B cell (primary cell): Measurements from ENCODE around the gene POLE. TPM values are rescaled to one million over a fixed set of nuclear protein-coding genes. Genes with fewer than 3 reads are reported as not detected.
A peak's percentile ranks its signal among the peaks of the same experiment; 100 is the strongest.

Experiments
- ATAC-seq: fragments of 200-7000 bp; cut with Tn5 transposase; one replicate; pipeline ENCODE4 v1.10.0; 2021; ENCODE audit warnings: low read depth, mild to moderate bottlenecking, moderate number of reproducible peaks, moderate library complexity
- CTCF ChIA-PET: fragments of 350-600 bp; sonication (Branson Sonifier 250); formaldehyde crosslinking; loops from one replicate; lab custom pipeline; 2021; ENCODE audit warnings: antibody characterized with exemption, inconsistent platforms; lab: Charles Lee
- POLR2A ChIA-PET: fragments of 350-600 bp; sonication (Branson Sonifier 250); formaldehyde crosslinking; loops from one replicate; lab custom pipeline; 2021; ENCODE audit warnings: antibody characterized with exemption; lab: Charles Lee
- DNase-seq: peaks from one replicate; pipeline ENCODE4 v3.0.0; 2013
- H2AFZ ChIP-seq: 2 replicates; pipeline ENCODE4 v1.6.1; 2012; ENCODE audit warnings: mild to moderate bottlenecking, low read depth, low read length; ENCODE audit not compliant: insufficient read depth, poor library complexity, severe bottlenecking
- H3K27ac ChIP-seq, 2 donors: 1 replicate in 1 of 2; 2 replicates in 1 of 2; pipeline ENCODE4 v1.5.1; 2012 to 2013; ENCODE audit warnings: low read length in 2 of 2, mild to moderate bottlenecking in 2 of 2, moderate library complexity in 1 of 2
- H3K27me3 ChIP-seq, 4 experiments: fragments of 200-600 bp in 1 of 4; sonication (generic) in 1 of 4; replicated peaks in 1 of 4; 1 replicate in 2 of 4; 2 replicates in 2 of 4; pipeline versions ENCODE4 v1.6.1 to v1.7.0; 2013 to 2016; ENCODE audit warnings: low read length in 3 of 4, mild to moderate bottlenecking in 2 of 4, mixed read lengths in 1 of 4, moderate library complexity in 1 of 4; ENCODE audit not compliant: insufficient read depth in 4 of 4, control insufficient read depth in 3 of 4; ENCODE audit errors: control extremely low read depth in 1 of 4
- H3K36me3 ChIP-seq, 2 experiments: replicated peaks in 1 of 2; 1 replicate in 1 of 2; 2 replicates in 1 of 2; pipeline versions ENCODE4 v1.6.1 to v1.7.1; 2013; ENCODE audit warnings: low read length in 1 of 2; ENCODE audit not compliant: insufficient read depth in 2 of 2, control insufficient read depth in 1 of 2; ENCODE audit errors: control extremely low read depth in 1 of 2, extremely low read depth in 1 of 2
- H3K4me1 ChIP-seq, 2 donors: fragments of 200-600 bp in 1 of 2; sonication (generic) in 1 of 2; 1 replicate in 1 of 2; 2 replicates in 1 of 2; pipeline versions ENCODE4 v1.5.1 to v1.6.1; 2013 to 2017; ENCODE audit warnings: low read length in 2 of 2; ENCODE audit not compliant: control insufficient read depth in 2 of 2, insufficient read depth in 2 of 2
- H3K4me2 ChIP-seq: replicated peaks from 2 replicates; pipeline ENCODE3; 2012; ENCODE audit warnings: mild to moderate bottlenecking, low read depth, low read length; ENCODE audit not compliant: poor library complexity, severe bottlenecking
- H3K4me3 ChIP-seq, 5 experiments: fragments of 200-600 bp in 1 of 5; sonication (generic) in 1 of 5; 1 replicate in 3 of 5; 2 replicates in 2 of 5; pipeline versions ENCODE4 v1.5.1 to v1.7.0; 2011 to 2016; ENCODE audit warnings: low read length in 4 of 5, mild to moderate bottlenecking in 4 of 5, low read depth in 2 of 5, control low read depth in 1 of 5, moderate library complexity in 1 of 5; ENCODE audit not compliant: insufficient read depth in 1 of 5; ENCODE audit errors: control extremely low read depth in 1 of 5, extremely low read depth in 1 of 5
- H3K79me2 ChIP-seq: fragments of 200-600 bp; sonication (generic); one replicate; pipeline ENCODE4 v1.6.0; 2016; ENCODE audit warnings: low read length; ENCODE audit not compliant: control insufficient read depth, insufficient read depth
- H3K9ac ChIP-seq: fragments of 200-600 bp; sonication (generic); 2 replicates; pipeline ENCODE4 v1.6.1; 2017; ENCODE audit warnings: mild to moderate bottlenecking, low read length, moderate library complexity
- H3K9me3 ChIP-seq, 3 donors: one replicate each; pipeline versions ENCODE4 v1.6.1 to v1.7.1; 2013; ENCODE audit warnings: low read length in 2 of 3; ENCODE audit not compliant: control insufficient read depth in 2 of 3, insufficient read depth in 1 of 3; ENCODE audit errors: control extremely low read depth in 1 of 3
- H4K20me1 ChIP-seq: 2 replicates; pipeline ENCODE4 v1.6.0; 2012; ENCODE audit warnings: mild to moderate bottlenecking, low read length; ENCODE audit not compliant: insufficient read depth, control insufficient read depth, poor library complexity, severe bottlenecking
- H3K27ac Mint-ChIP-seq: one replicate; pipeline ENCODE4 v1.8.0; 2021; ENCODE audit warnings: mixed read lengths
- H3K27me3 Mint-ChIP-seq: one replicate; pipeline ENCODE4 v1.8.0; 2021; ENCODE audit warnings: mixed read lengths
- H3K4me1 Mint-ChIP-seq: one replicate; pipeline ENCODE4 v1.8.0; 2021; ENCODE audit warnings: mixed read lengths
- H3K4me3 Mint-ChIP-seq: one replicate; pipeline ENCODE4 v1.8.0; 2021; ENCODE audit warnings: mixed read lengths
- H3K9me3 Mint-ChIP-seq: one replicate; pipeline ENCODE4 v1.8.0; 2022; ENCODE audit warnings: mixed read lengths; ENCODE audit not compliant: insufficient read depth
- EZH2 ChIP-seq: IDR thresholded peaks from 2 replicates; pipeline ENCODE4 v1.6.1; 2012; ENCODE audit warnings: borderline replicate concordance, low read depth, mild to moderate bottlenecking, moderate library complexity, low read length; ENCODE audit not compliant: insufficient read depth, poor library complexity, severe bottlenecking
- WGBS: methylation state at CpG from one replicate; pipeline ENCODE4 v1.1.5; 2013; ENCODE audit warnings: missing lambda C conversion rate; ENCODE audit not compliant: insufficient coverage; 5-methylcytosine and 5-hydroxymethylcytosine counted together
- intact Hi-C: fragments of 100-400 bp; cut with micrococcal nuclease; formaldehyde crosslinking; loops from one replicate; pipeline ENCODE4 v1.10.0; 2022
- polyA plus RNA-seq: library from polyadenylated mRNA; depleted of rRNA; stranded (reverse); fragments of >200 nt; gene quantifications from 2 replicates; pipeline ENCODE4 v1.2.3, GENCODE V29; 2012
- total RNA-seq, 2 donors: library from RNA; stranded (reverse); fragments of 120-200 nt in 1 of 2; gene quantifications; 1 replicate in 1 of 2; 2 replicates in 1 of 2; pipeline versions ENCODE4 v1.2.3 to v1.2.4, GENCODE V29; 2013 to 2022
- TF ChIP-seq, protein P1 (sequence below): fragments of 200-600 bp; IDR thresholded peaks from one replicate; pipeline ENCODE4 v1.8.0; 2022; ENCODE audit warnings: antibody characterized with exemption, mild to moderate bottlenecking

Gene POLE
- total and polyA plus RNA-seq, 2 donors (not counting 1 experiment from before 2014, with no cell fraction given), result 32.0 to 62.0 TPM

DNA sequence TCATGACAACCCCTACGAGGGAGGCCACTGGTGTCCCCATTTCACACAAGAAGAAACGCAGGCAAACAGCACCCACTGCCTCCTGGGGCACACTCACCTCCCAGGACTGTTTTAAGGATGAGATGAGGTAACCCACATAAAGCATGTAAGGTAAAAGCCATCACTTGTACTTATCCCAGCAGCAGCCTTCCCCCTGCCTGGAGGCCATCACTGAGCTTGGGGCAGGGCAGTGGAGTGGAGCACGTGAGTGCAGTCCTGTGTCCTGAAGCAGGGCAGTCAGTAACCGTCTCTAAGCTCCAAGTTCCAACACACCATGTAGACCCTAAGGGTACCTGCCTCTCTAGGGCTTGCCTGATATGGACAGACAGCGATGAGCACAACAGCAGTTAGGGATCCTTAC is 1.7 kb downstream of the POLE start:
- H3K9me3 Mint-ChIP-seq, result no peaks in the 10 kb centered on the region
- Histone ChIP-seq H3K27ac (no peak overlapping the region), H3K4me2 (peak overlapping the region; percentile 2), H3K4me1 (peaks cover 8 to 12% of the 10 kb centered on the region in 2 donors), H3K9me3 (no peaks in the 10 kb centered on the region), H3K4me3 (no peak overlapping the region), H4K20me1 (peaks cover 13% of the 10 kb centered on the region), H3K9ac (no peak overlapping the region), H3K27me3 (no peaks in the 10 kb centered on the region), H3K79me2 (peaks cover 50% of the 10 kb centered on the region), H3K36me3 (no peaks in the 10 kb centered on the region), H2AFZ (no peak overlapping the region)
- H3K4me1 Mint-ChIP-seq, result peaks cover 20% of the 10 kb centered on the region
- DNase-seq, result no peak
- 81% methylated on average over 3 of the region's 5 CpGs for WGBS
- no peaks in the 10 kb centered on the region for H3K27me3 Mint-ChIP-seq
- POLR2A ChIA-PET, result no interaction called here
- no peak for TF ChIP-seq EZH2
- TF ChIP-seq, protein P1, sequence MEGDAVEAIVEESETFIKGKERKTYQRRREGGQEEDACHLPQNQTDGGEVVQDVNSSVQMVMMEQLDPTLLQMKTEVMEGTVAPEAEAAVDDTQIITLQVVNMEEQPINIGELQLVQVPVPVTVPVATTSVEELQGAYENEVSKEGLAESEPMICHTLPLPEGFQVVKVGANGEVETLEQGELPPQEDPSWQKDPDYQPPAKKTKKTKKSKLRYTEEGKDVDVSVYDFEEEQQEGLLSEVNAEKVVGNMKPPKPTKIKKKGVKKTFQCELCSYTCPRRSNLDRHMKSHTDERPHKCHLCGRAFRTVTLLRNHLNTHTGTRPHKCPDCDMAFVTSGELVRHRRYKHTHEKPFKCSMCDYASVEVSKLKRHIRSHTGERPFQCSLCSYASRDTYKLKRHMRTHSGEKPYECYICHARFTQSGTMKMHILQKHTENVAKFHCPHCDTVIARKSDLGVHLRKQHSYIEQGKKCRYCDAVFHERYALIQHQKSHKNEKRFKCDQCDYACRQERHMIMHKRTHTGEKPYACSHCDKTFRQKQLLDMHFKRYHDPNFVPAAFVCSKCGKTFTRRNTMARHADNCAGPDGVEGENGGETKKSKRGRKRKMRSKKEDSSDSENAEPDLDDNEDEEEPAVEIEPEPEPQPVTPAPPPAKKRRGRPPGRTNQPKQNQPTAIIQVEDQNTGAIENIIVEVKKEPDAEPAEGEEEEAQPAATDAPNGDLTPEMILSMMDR, result no peak
- CTCF ChIA-PET, result no interaction called here
- peak overlapping the region; percentile 75 for H3K27ac Mint-ChIP-seq
- peak overlapping the region; percentile 75 for H3K4me3 Mint-ChIP-seq
- no peak for ATAC-seq
- intact Hi-C loops, result loop anchor here (5.0 kb wide), 1 partner anchor 202 kb away; the partner anchor contains the start of gene CHFR

DNA sequence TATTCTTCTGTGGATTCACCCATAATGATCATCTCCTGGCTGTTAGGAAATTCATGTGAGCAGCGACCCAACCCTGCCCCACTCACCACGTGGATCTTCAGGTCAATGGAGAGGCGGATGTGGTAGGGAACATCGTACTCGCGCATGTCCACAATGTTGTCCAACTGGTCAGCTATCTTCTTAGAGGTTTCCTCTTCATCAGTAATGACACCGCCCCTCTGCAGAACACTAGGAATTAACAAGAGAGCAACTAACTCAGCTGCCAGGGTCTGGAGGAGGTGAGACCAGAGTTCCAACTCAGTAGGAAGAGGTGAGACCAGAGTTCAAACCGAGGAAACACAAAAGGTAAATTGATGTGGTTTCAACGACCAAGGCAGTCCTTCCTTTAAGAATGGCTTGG is 9.7 kb downstream of the POLE start:
- Histone ChIP-seq H3K9ac (no peak overlapping the region), H4K20me1 (no peaks in the 10 kb centered on the region), H3K4me3 (no peak overlapping the region), H3K27me3 (no peaks in the 10 kb centered on the region), H3K4me2 (no peak overlapping the region), H3K27ac (no peak overlapping the region), H2AFZ (no peak overlapping the region), H3K79me2 (peaks cover 19% of the 10 kb centered on the region), H3K36me3 (peaks cover 0 to 34% of the 10 kb centered on the region in 2 experiments), H3K4me1 (no peaks in the 10 kb centered on the region), H3K9me3 (no peaks in the 10 kb centered on the region)
- Mint-ChIP-seq H3K4me3 (no peak overlapping the region), H3K4me1 (no peaks in the 10 kb centered on the region), H3K27me3 (no peaks in the 10 kb centered on the region), H3K27ac (no peak overlapping the region), H3K9me3 (no peaks in the 10 kb centered on the region)
- ChIA-PET CTCF (no interaction called here), POLR2A (no interaction called here)
- TF ChIP-seq, protein P1, result no peak
- no peak for TF ChIP-seq EZH2
- ATAC-seq, result no peak
- WGBS, result 91% methylated on average over 8 of the region's 9 CpGs
- intact Hi-C loops, result no loop called here
- no peak for DNase-seq
